MM.1S (cell line): Measurements from ENCODE around the gene SLC32A1.

Experiments used
- DNase-seq: peaks from one replicate; pipeline ENCODE4 v3.0.0-alpha.2; 2015
- H2AFZ ChIP-seq: fragments of 300-600 bp; sonication (generic); 2 replicates; pipeline ENCODE4 v1.6.0; 2016; ENCODE audit warnings: antibody characterized with exemption, low read length
- H3F3A ChIP-seq: fragments of 300-600 bp; sonication (generic); 2 replicates; pipeline ENCODE4 v1.6.1; 2016; ENCODE audit warnings: mild to moderate bottlenecking, antibody characterized with exemption, low read length, moderate library complexity, mixed read lengths; ENCODE audit not compliant: insufficient read depth
- H3K27ac ChIP-seq: fragments of 300-600 bp; sonication (generic); 2 replicates; pipeline ENCODE4 v1.5.1; 2016; ENCODE audit warnings: mild to moderate bottlenecking, low read length
- H3K27me3 ChIP-seq: fragments of 300-600 bp; sonication (generic); replicated peaks from 2 replicates; pipeline ENCODE4 v1.6.0; 2016; ENCODE audit warnings: low read length; ENCODE audit not compliant: insufficient read depth
- H3K36me3 ChIP-seq: fragments of 300-600 bp; sonication (generic); replicated peaks from 2 replicates; pipeline ENCODE4 v1.6.1; 2016; ENCODE audit warnings: mild to moderate bottlenecking, low read length, mixed read lengths; ENCODE audit not compliant: insufficient read depth
- H3K4me1 ChIP-seq: fragments of 300-600 bp; sonication (generic); 2 replicates; pipeline ENCODE4 v1.6.1; 2016; ENCODE audit warnings: low read length, mixed read lengths
- H3K4me2 ChIP-seq: fragments of 300-600 bp; sonication (generic); 2 replicates; pipeline ENCODE4 v1.6.0; 2016; ENCODE audit warnings: low read depth, low read length
- H3K4me3 ChIP-seq: fragments of 300-600 bp; sonication (generic); 2 replicates; pipeline ENCODE4 v1.5.1; 2016; ENCODE audit warnings: low read length, mixed read lengths
- H3K79me2 ChIP-seq: fragments of 300-600 bp; sonication (generic); 2 replicates; pipeline ENCODE4 v1.6.1; 2016; ENCODE audit warnings: mixed run types, low read length, mixed read lengths
- H3K9ac ChIP-seq: fragments of 300-600 bp; sonication (generic); 2 replicates; pipeline ENCODE4 v1.6.1; 2016; ENCODE audit warnings: low read length, mixed read lengths
- H3K9me2 ChIP-seq: fragments of 300-600 bp; sonication (generic); replicated peaks from 2 replicates; pipeline ENCODE4 v1.6.1; 2016; ENCODE audit warnings: mild to moderate bottlenecking, low read length, mixed read lengths; ENCODE audit not compliant: insufficient read depth
- H3K9me3 ChIP-seq: fragments of 300-600 bp; sonication (generic); replicated peaks from 2 replicates; pipeline ENCODE4 v1.6.1; 2016; ENCODE audit warnings: mild to moderate bottlenecking, low read length, mixed read lengths; ENCODE audit not compliant: insufficient read depth
- H4K20me1 ChIP-seq: fragments of 300-600 bp; sonication (generic); 2 replicates; pipeline ENCODE4 v1.6.1; 2016; ENCODE audit warnings: mild to moderate bottlenecking, low read length, moderate library complexity, mixed read lengths; ENCODE audit not compliant: insufficient read depth
- CTCF ChIP-seq: fragments of 300-600 bp; sonication (generic); IDR thresholded peaks from 2 replicates; pipeline ENCODE4 v1.5.1; 2016; ENCODE audit warnings: antibody characterized with exemption, low read length, mixed read lengths
- EZH2 ChIP-seq: fragments of 300-600 bp; sonication (generic); optimal IDR thresholded peaks from 2 replicates; pipeline ENCODE3; 2017; ENCODE audit warnings: low read depth, mild to moderate bottlenecking, antibody characterized with exemption, low read length, mixed read lengths
- EZH2phosphoT487 ChIP-seq: fragments of 300-600 bp; sonication (generic); IDR thresholded peaks from 2 replicates; pipeline ENCODE4 v1.6.1; 2018; ENCODE audit warnings: antibody characterized with exemption, low read length

Gene SLC32A1

GRCh38 chr20:38760978-38761377, 36.7 kb downstream of the SLC32A1 start:
- no peak for TF ChIP-seq CTCF
- no peak for TF ChIP-seq EZH2
- TF ChIP-seq EZH2phosphoT487 = no peak
- H3K4me2 ChIP-seq = no peak overlapping the region
- no peaks in the 10 kb centered on the region for H3K36me3 ChIP-seq
- H3K79me2 ChIP-seq = no peaks in the 10 kb centered on the region
- no peak overlapping the region for H3K4me3 ChIP-seq
- no peaks in the 10 kb centered on the region for H4K20me1 ChIP-seq
- H3K9me3 ChIP-seq = no peaks in the 10 kb centered on the region
- peaks cover 5% of the 10 kb centered on the region for H3K4me1 ChIP-seq
- no peaks in the 10 kb centered on the region for H3K9me2 ChIP-seq
- DNase-seq = no peak
- 0 out of 2 replicates have a peak, but pooled peaks cover 3% of the 10 kb centered on the region for H3F3A ChIP-seq
- no peak overlapping the region for H3K9ac ChIP-seq
- H3K27me3 ChIP-seq = no peaks in the 10 kb centered on the region
- H3K27ac ChIP-seq = no peak overlapping the region
- no peak overlapping the region for H2AFZ ChIP-seq

GRCh38 chr20:38762174-38762573, 37.9 kb downstream of the SLC32A1 start:
- Histone ChIP-seq H2AFZ (no peak overlapping the region), H3K27ac (no peak overlapping the region), H4K20me1 (no peaks in the 10 kb centered on the region), H3K4me1 (no peaks in the 10 kb centered on the region), H3K9me3 (no peaks in the 10 kb centered on the region), H3K4me2 (no peak overlapping the region), H3F3A (no peaks in the 10 kb centered on the region), H3K9ac (no peak overlapping the region), H3K79me2 (no peaks in the 10 kb centered on the region), H3K9me2 (no peaks in the 10 kb centered on the region), H3K27me3 (no peaks in the 10 kb centered on the region), H3K4me3 (no peak overlapping the region), H3K36me3 (no peaks in the 10 kb centered on the region)
- TF ChIP-seq CTCF (no peak), EZH2phosphoT487 (no peak), EZH2 (no peak)
- DNase-seq = no peak

- Histone ChIP-seq H3K79me2 (no peaks in the 10 kb centered on the region), H3K36me3 (no peaks in the 10 kb centered on the region), H3K9me2 (no peaks in the 10 kb centered on the region), H3K9ac (no peak overlapping the region), H3K27me3 (no peaks in the 10 kb centered on the region), H3K27ac (no peak overlapping the region), H3F3A (no peaks in the 10 kb centered on the region), H4K20me1 (no peaks in the 10 kb centered on the region), H2AFZ (no peak overlapping the region), H3K4me3 (no peak overlapping the region), H3K4me2 (no peak overlapping the region), H3K4me1 (no peaks in the 10 kb centered on the region), H3K9me3 (no peaks in the 10 kb centered on the region)
- TF ChIP-seq EZH2phosphoT487 (no peak), CTCF (no peak), EZH2 (no peak)
- no peak for DNase-seq
Measured at GRCh38 chr20:38763616-38764015, 39.3 kb downstream of the SLC32A1 start.
